ENCODE data around the gene SRPK1.
"Not testable (repeated sequence)": the region's sequence is repeated elsewhere in the genome, so short reads cannot be mapped to it uniquely, and the experiment has no call there.

Gene SRPK1

GRCh38 chr6:35920793-35921732, at the start of gene SRPK1:
Gene SRPK1 (minus strand): TSS chr6:35921098. CDS start chr6:35921056, 42 bp downstream.
- DNase-seq = peak; percentile 78

GRCh38 chr6:35970181-35970580, 49.3 kb upstream of the SRPK1 start:
- peak; percentile 34 for DNase-seq

DNA sequence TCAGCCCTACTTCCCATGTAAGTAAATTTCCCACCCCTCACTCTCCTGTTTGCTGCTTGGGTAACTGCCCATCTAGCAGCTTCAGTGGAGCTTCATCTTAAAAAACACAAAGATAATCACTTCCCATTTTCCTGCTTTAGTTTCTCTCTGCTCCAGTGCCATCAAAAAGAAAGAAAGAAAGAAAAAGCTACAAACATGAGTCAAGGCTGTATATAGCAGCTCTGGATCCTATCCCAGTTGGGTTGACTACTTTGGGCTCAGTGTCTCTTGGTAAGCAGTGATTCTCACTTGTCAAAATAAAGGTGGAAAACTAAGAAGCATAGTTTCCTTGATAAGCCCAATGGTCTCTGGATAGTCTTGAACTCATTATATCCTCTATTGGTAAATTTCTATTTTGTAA, 48.7 kb upstream of the SRPK1 start:
- DNase-seq = no peak

- no peak for DNase-seq
These were observed 47.9 kb upstream of the SRPK1 start for GRCh38 chr6:35968821-35969220.

GRCh38 chr6:35967076-35967774, 46.3 kb upstream of the SRPK1 start:
- no peak for DNase-seq

DNA sequence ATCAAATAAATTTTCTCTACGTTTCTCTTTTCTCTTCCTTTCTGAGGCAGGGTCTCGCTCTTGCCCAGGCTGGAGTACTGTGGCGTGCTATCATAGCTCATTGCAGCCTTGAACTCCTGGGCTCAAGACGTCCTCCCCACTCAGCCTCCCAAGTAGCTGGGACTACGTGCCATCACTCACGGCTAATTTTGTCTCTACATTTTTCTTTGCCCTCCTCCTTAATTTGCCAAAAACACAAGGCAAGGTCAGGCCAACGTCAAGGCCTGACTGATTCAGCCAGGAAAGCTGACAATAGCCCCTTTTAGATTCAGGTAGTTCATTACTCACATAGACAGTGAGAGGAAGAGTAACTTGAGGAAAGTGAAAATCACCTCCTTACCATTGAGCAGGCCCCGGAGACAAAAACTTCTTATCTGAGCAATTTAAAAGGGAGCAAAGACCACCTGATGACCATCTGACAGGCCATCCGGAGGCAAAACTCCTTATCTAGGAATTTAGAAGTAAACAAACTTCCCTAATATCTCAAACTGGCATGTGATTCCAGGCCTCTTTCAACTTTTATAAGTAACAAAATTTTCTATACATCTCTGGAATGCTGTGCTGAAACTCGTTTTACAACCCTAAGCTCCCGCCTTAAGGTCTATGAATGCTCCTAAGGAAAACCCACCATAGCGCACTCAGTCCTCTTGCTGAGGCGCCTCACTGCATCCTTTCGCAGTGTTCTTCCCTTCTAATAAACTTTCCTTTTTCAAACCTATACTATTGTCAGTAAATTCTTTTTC, 42.1 kb upstream of the SRPK1 start:
- no peak for DNase-seq

DNA sequence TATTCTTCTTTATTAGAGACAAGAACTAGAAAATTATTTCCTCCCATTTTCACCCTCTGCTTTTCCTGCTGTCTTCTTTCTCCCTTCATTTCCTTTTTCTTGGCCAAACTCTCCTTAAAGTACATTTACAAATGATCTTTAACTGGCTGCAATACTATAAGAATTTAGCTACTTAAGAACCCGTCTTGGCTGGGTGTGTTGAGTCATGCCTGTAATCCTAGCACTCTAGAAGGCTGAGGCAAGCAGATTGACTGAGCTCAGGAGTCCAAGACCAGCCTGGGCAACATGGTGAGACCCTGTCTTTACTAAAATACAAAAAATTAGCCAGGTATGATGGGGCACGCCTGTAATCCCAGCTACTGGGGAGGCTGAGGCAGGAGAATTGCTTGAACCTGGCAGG, 39.3 kb upstream of the SRPK1 start:
- DNase-seq = no peak

DNA sequence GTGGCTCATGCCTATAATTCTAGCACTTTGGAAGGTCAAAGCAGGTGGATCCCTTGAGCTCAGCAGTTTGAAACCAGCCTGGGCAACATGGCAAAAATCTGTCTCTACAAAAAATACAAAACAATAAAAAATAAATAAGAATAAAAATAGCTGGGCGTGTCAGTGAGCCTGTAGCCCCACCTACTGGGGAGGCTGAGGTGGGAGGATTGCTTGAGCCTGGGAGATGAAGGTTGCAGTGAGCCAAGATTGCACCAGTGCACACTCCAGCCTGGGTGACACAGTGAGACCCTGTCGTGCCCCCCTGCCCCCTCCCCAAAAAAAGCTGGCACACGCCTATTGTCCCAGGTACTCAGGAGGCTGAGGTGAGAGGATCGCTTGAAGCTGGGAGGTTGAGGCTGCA, 35.1 kb upstream of the SRPK1 start:
- no peak for DNase-seq

- DNase-seq = no peak
These were observed 34.6 kb upstream of the SRPK1 start for GRCh38 chr6:35955521-35955920.

DNA sequence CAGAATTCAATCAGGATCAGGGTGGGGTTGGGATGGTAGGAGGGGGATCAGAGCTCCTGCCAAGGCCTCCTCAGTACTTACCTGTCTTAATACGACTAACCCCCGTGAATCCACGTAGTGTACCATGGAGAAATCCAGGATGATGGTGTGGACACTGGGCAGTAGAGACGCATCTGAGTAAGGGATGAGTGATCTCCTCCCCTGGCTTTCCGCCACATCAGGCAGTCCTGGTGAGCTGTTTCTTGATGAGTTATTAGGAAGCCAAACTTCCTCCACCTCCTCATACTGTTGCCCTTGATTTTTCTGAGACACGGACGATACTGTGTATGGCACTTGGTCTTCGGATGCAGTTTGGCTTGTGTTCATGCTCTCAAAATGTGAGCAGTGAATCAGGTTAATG, 34.2 kb upstream of the SRPK1 start:
- peak; percentile 41 for DNase-seq

DNA sequence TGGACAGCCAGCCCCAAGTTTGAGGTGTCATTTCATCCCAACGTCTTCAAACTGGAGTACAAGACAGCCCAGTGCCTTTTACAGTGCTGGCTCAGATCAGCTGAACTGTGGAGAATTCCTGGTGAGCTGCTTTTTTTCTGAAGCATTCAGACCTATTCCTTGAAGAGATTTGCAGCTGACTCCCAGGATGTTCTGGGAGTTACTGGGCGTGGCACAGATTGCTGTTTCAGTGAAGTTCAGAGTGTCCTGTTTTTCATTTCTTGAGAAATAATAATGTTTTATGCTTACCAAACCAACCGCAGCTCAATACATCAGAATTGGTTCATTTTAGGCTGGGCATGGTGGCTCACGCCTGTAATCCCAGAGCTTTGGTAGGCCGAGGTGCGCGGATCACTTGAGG, 33.4 kb upstream of the SRPK1 start:
- DNase-seq = peak; percentile 24

DNA sequence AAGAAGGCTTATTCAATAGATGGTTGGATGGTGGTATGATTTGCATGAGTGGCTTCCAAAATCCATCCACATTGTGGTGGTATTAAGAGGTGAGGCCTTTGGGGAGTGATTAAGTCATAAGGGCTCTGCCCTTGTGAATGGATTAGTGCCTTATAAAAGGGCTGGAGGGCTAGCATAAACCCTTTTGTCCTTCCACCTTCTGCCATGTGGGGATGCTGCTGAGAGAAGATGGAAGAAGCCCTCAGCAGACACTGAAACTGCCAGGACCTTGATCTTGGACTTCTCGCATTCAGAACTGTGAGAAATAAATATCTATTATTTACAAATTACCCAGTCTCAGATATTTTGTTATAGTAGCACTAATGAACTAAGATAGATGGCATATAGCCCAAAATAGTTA, 27.8 kb upstream of the SRPK1 start:
- DNase-seq = peak; percentile 5

GRCh38 chr6:35945650-35946025, 24.7 kb upstream of the SRPK1 start:
- DNase-seq = no peak

- no peak for DNase-seq
These were observed 22.5 kb upstream of the SRPK1 start for GRCh38 chr6:35943390-35943789.

DNA sequence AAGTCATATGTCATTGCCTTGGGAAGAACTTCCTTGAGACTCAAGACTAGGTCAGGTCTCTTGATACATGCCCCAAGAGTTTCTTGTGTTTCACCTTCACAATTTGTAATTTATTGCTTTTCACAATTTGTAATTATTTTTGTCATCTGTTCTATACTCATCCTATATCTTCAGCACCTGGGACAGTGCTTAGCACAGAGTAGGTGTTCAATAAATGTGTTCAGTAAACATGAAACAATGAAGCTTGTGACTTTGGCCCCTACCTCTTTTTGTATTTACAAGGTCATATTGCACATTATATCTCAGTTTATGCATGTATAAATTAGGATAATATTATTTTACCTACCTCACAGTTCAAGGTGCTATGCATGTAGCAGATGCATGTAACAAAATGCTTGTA, 21.5 kb upstream of the SRPK1 start:
- no peak for DNase-seq

DNA sequence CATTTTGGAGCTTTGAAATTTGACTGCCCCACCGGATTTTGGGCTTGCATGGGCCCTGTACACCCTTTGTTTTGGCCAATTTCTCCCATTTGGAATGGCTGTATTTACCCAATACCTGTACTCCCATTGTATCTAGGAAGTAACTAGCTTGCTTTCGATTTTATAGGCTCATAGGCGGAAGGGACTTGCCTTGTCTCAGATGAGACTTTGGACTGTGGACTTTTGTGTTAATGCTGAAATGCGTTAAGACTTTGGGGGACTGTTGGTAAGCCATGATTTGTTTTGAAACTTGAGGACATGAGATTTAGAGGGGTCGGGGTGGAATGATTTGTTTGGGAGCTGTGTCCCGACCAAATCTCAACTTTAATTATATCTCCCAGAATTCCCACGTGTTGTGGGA, 20.3 kb upstream of the SRPK1 start:
- DNase-seq = not testable (repeated sequence)

DNA sequence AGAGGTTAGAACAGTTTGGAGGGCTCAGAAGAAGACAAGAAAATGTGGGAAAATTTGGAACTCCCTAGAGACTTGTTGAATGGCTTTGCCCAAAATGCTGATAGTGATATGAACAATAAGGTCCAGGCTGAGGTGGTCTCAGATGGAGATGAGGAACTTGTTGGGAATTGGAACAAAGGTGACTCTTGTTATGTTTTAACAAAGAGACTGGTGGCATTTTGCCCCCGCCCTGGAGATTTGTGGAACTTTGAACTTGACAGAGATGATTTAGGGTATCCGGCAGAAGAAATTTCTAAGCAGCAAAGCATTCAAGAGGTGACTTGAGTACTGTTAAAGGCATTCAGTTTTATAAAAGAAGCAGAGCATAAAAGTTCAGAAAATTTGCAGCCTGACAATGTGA, 19.1 kb upstream of the SRPK1 start:
- not testable (repeated sequence) for DNase-seq

DNA sequence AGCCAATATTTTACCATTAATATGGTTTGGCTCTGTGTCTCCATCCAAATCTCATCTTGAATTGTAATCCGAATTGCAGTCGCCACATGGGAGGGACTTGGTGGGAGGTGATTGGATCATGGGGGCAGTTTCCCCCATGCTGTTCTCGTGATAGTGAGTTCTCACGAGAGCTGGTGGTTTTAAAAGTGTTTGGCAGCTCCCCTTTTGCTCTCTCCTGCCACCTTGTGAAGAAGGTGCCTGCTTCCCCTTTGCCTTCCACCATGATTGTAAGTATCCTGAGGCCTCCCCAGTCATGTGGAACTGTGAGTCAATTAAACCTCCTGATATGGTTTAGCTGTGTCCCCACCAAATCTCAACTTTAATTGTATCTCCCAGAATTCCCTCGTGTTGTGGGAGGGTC, 18.4 kb upstream of the SRPK1 start:
- not testable (repeated sequence) for DNase-seq

DNA sequence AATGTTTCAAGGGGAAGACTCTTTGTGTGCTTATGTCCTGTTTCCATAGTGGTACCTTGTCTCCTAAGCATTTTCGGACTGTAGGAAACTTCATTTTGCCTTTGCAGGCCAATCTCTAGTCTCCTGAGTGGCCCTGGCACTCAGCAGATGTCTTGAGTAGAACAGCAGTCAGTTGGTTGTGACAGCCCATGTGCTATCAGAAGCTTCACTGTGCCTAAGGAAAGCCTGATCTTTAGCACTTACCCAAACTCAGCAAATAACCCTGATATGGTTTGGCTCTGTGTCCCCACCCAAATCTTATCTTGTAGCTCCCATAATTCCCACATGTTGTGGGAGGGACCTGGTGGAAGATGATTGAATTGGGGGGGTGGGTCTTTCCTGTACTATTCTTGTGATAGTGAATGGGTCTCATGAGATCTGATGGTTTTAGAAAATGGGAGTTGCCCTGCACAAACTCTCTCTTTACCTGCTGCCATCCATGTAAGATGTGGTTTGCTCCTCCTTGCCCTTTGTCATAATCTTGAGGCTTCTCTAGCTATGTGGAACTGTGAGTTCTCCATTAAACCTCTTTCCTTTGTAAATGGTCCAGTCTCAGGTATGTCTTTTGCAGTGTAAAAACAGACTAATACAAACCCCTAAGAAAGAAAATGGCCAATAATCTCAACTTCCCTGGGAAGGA, 15.9 kb upstream of the SRPK1 start:
- DNase-seq = no peak

GRCh38 chr6:35935469-35935868, 14.6 kb upstream of the SRPK1 start:
- no peak for DNase-seq

GRCh38 chr6:35933844-35934243, 12.9 kb upstream of the SRPK1 start:
- DNase-seq = no peak

- DNase-seq = not testable (repeated sequence)
These were observed 11.0 kb upstream of the SRPK1 start for GRCh38 chr6:35931873-35932272.

DNA sequence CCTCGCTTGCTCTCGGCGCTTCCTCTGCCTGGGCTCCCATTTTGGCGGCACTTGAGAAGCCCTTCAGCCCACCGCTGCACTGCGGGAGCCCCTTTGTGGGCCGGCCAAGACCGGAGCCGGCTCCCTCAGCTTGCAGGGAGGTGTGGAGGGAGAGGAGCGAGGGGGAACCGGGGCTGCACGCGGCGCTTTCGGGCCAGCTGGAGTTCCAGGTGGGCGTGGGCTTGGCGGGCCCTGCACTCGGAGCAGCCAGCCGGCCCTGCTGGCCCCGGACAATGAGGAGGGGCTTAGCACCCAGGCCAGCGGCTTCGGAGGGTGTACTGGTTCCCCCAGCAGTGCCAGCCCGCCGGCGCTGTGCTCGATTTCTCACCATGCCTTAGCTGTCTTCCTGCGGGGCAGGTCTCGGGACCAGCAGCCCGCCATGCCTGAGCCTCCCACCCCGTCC, 10.2 kb upstream of the SRPK1 start:
- DNase-seq = no peak
